ENCODE data around the gene SPAG16.

The SPAG16 gene

GRCh38 chr2:213411582-213412289 is 127.5 kb downstream of the SPAG16 start:
- no peak for DNase-seq

DNA sequence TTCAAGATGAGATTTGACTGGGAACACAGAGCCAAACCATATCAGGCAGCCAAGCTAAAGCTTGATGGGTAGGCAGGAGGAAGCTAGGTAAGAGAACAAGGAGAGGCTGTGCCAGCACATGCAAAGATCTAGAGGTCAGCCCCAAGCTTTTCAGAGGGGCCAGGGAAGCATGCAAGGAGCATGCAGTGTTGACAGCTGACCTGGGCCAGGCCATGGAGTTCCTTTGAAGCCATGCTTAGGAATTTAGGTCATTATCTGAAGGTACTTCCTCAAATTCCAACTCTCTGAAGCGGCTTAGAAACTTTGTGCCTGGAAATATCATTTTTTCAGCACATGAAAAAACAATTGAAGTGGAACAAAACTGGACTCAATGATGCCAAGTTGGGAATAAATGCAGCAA is 130.8 kb downstream of the SPAG16 start:
- DNase-seq = no peak

DNA sequence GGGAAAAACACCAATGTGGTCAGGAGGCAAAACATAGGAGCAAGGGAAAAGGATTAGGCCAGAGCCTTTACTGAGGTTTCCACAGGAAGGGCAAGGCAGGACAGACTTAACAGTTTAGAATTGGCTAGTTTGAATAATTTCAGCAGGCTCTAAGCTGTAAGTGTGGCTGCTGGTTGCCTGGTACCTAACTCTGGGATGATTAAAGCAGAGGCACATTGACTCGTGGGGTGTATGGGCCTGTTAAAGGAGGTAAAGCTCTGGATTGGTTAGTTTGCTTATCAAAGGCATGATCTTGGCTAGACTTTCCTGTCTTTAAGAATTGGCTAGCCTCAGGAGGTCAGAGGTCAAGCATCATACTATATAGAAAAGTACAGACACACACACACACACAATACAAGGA is 132.6 kb downstream of the SPAG16 start:
- DNase-seq = no peak

DNA sequence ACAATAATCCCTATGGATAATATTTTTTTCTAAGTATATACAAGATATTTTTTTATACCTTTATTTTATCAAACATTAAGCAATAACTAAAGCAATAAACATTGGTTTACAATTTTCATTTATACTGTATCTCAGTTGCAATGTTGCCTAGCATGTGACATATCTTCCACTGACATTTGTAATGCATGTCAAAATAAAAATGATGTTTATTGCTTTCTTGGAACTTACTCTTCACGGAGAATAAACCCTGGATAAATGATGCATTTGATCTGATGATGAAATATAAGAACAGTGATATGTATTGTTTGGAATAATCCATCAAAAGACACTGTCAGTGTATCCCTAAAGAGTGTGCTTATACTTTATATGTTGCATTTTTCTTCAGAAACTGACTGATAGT is 135.7 kb downstream of the SPAG16 start:
- no peak for DNase-seq

GRCh38 chr2:213420828-213421385 is 136.6 kb downstream of the SPAG16 start:
- no peak for DNase-seq

DNA sequence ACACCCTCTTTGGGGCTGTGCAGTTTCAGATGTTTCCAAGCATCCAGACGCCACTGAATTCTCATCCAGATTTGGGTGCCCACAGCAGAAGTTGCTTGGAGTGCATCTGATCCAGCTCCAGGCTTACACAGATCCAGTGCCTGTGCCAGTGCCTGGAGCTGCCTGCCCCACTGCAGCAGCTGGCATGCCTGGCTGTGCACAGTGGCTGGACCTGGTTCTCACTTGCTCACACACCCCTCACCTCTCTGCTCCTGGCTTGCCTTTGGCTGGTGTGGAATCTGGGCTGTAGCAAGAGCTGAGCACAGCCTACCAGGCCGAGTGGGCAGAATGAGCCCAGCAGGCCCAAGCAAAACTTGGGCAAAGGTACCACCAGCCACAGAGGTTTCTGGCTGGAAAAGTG is 137.9 kb downstream of the SPAG16 start:
- DNase-seq = no peak

DNA sequence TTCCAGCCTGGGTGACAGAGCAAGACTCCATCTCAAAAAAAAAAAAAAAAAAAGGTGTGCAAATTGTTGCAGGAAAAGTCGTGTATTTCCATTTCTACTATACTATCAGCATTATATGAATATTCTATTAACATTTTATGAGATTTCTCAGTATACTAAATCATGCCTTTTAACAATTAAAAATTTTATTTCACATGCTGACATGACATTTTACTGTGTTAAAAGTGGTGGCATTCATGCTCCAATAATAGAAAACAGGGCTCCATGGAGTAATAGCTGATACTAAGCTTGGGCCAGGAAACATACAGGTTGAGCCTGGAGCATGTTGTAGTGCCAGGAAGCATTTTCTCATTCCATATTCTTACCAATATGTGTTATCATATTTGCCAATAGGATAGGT is 141.4 kb downstream of the SPAG16 start:
- DNase-seq = no peak

DNA sequence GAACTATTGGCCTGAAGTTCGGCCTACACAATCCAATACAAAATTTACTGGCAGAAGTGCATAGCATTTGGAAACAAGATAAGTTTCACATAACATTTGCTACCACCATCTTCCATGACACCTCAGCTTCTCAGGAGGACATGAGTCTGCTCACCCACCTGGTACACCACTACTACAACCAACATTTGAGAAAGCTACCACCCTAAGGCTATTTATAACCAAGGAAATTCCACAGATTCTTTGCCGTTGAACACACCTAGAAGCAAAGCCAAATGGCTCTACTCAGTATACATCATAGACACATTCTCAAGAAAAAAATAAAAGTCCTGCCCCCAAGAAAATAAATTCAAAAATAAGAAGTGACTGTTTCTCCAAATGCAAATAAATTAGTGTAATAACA is 145.3 kb downstream of the SPAG16 start:
- DNase-seq = no peak

GRCh38 chr2:213443921-213444320 is 159.7 kb downstream of the SPAG16 start:
- no peak for DNase-seq

- DNase-seq = no peak
Observed at GRCh38 chr2:213451542-213452239, 167.4 kb downstream of the SPAG16 start.

DNA sequence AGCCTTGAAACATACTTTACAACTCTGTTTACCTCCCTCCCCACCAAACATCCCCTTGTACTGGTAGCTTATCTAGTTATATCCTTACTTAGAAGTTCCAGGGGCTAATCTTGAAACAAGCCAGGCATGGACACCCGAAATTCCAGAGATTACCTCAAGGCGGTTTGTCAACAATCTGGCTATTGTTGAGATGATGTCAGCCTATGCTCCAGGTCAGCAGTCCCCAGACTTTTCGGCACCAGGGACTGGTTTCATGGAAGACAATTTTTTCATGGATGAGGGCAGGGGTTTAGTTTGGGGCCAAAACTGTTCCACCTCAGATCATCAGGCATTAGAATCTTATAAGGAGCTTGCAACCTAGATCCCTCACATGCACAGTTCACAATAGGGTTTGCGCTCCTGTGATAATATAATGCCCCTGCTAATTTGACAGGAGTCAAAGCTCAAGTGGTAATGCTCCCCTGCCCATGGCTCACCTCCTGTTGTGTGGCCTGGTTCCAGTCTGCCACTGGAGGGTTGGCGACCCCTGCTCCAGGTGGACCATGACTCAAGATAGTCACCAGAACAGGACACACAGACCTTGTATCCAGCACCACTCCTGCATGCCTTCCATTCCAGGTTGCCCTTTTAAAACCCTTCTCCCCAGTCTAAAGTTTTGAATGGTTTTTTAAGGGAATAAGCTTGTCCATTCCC is 171.2 kb downstream of the SPAG16 start:
- DNase-seq = no peak

DNA sequence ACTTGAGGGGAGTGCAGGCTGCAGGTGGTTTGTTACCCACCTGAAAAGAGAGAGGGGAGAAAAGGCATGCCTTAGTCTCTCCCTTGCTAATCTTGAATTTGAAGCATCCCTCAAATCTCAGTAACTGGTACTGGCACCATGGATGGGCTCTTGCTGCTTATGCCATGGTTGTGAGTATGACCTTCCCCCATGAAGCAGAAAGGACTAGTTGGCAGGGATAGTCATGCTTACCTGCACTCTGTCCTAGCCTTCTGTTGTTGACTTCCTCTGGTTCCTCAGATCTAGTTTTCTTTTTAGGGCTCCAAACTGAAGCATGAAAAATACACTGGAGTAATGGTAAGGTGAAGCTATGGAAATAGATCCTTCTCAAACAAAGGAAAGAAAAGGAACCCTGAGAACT is 191.2 kb downstream of the SPAG16 start:
- no peak for DNase-seq

DNA sequence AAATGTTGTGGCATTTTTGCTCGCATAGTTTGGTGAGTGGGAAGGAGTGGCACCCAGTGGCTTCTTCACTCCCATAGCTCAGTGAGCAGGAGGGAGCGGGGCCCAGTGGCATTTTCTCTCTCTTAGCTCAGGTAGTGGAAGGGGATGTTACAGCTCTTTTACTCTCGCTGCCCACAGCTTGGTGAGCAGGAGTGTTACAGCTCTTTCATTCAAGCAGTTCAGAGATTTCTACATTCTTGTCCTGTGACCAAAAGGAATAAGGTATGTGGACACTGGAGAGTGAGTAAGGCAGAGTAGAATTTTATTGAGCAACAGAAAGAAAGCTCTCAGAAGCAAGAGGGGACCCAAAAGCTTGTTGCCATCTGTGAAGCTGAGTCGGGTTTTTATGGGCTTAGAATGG is 192.4 kb downstream of the SPAG16 start:
- DNase-seq = no peak

GRCh38 chr2:213490087-213490486 is 205.8 kb downstream of the SPAG16 start:
- no peak for DNase-seq

DNA sequence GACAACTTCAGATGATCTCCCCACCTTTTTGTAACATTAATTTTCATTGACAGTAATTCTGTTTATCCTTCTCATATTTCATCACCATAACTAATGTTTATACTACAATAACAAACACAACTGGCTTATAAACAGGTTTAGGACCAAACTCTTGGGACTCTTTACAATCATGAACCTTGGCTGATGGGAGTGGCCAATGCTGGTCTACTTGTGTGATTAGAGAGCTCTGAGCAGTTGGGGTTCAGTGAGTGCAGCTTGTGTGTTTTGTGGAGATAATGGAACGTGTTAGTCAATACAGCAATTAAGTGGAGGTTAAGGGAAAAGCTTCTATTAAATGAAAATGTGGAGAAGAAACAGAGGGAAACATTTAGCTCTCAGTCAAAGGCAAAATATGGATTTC is 207.1 kb downstream of the SPAG16 start:
- no peak for DNase-seq

GRCh38 chr2:213496226-213496625 is 212.0 kb downstream of the SPAG16 start:
- no peak for DNase-seq

- no peak for DNase-seq
Observed at GRCh38 chr2:213500881-213501280, 216.6 kb downstream of the SPAG16 start.

GRCh38 chr2:213524164-213524563 is 239.9 kb downstream of the SPAG16 start:
- no peak for DNase-seq

DNA sequence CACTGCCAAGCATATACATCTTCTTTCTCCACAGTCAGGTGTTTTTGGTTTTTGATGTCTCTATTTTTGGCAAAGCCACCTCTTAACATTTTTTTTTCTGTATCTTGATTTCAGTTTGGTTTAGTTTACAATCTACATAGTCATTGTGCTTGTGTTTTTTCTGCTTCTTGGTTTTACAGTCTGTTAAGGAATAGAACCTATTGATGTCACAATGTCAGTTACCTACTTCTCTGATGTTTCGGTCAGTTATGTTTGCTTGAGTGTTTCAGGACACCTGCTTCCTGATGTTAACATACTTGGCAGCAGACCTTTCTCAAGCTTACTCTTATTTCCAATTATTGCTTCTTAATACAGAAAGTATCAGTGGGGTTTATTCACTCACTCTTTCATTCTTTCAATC is 253.3 kb downstream of the SPAG16 start:
- DNase-seq = no peak

- DNase-seq = no peak
Observed at GRCh38 chr2:213544940-213545339, 260.7 kb downstream of the SPAG16 start.

DNA sequence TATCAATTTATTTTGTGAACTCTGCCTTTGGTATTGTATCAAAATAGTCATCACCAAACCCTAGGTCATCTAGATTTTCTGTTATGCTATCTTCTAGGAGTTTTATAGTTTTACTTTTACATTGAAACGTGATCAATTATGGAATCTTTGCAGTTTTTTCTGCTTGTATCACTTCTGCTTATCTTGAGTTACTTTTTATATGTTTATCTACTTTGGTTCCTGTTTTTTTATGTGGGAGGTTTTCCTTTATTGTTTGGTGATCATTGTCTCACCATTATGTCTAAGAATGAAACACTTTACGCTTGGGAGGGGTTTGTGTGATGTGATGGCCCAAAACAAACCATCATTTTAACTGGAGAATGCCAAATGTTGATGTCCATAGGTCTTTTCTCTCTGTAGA is 261.2 kb downstream of the SPAG16 start:
- no peak for DNase-seq

- no peak for DNase-seq
Observed at GRCh38 chr2:213545964-213546475, 261.8 kb downstream of the SPAG16 start.

DNA sequence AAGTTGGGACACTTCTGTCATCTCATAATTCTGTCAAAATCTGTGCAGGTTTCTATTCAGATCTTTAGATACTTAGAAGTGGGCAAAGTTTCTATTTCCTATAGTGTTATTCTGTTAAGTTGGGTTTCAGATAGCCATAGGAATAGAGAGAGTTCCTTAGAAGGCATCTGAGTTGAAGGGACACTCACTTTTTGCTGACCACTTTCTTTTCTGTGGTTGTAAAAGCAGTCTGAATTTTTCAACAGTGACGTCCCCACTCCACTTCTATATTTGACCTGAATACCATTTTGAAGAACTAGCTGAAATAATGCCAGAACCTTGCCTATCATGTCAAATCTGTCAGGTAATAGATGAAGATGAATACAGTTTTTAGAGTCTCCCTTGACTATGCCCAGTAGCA is 267.3 kb downstream of the SPAG16 start:
- no peak for DNase-seq

DNA sequence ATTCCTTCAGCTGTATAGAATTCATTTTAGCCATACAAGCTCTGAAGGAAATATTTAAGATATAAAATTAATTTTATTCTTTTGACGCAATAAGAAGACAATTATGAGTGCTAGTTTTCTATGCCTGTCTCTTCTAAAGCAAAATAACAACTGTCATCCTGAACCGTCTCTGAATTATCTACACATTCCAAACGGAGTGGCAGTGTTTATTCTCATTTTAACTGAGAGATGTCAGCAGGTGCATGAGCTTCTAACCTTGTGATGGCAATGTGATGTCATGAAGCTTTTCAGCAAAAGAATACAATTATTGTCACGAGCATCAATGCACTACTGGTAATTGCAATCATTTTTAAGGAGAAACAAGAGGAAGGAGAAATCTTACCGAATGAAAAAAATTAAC is 274.8 kb downstream of the SPAG16 start:
- DNase-seq = no peak

All from KG1 (cell line).